Chondrocyte (in vitro differentiated cells): ENCODE results near the gene GPR157. TPM values are rescaled to one million over a fixed set of nuclear protein-coding genes. Genes with fewer than 3 reads are reported as not detected.

ENCODE experiments used
- DNase-seq: peaks from one replicate; pipeline ENCODE4 v3.0.0; 2021; ENCODE audit warnings: mixed read lengths, low spot score
- H3K27ac Mint-ChIP-seq: one replicate; pipeline ENCODE4 v1.8.0; 2021; ENCODE audit warnings: mild to moderate bottlenecking, moderate library complexity, mixed read lengths; ENCODE audit not compliant: unreplicated experiment
- H3K27me3 Mint-ChIP-seq: 2 replicates; pipeline ENCODE4 v1.8.0; 2021; ENCODE audit warnings: low read depth, mixed read lengths
- H3K36me3 Mint-ChIP-seq: 2 replicates; pipeline ENCODE4 v1.8.0; 2021; ENCODE audit warnings: low read depth, mixed read lengths
- H3K4me1 Mint-ChIP-seq: 2 replicates; pipeline ENCODE4 v1.8.0; 2021; ENCODE audit warnings: low read depth, mild to moderate bottlenecking, mixed read lengths
- H3K4me3 Mint-ChIP-seq: one replicate; pipeline ENCODE4 v1.8.0; 2021; ENCODE audit warnings: mild to moderate bottlenecking, moderate library complexity, mixed read lengths; ENCODE audit not compliant: unreplicated experiment
- H3K9me3 Mint-ChIP-seq: 2 replicates; pipeline ENCODE4 v1.8.0; 2021; ENCODE audit warnings: low read depth, mixed read lengths
- total RNA-seq: library from RNA; stranded (reverse); gene quantifications from 3 replicates; pipeline ENCODE4 v1.2.1, GENCODE V29; 2021
- TF ChIP-seq, protein P1 (sequence below): fragments of 200-600 bp; sonication (generic); IDR thresholded peaks from 2 replicates; pipeline ENCODE4 v1.5.0; 2021; ENCODE audit warnings: antibody characterized with exemption, mild to moderate bottlenecking, moderate library complexity

The GPR157 gene
- total RNA-seq, 1 donor from 2014 or later, result 6.9 TPM

DNA sequence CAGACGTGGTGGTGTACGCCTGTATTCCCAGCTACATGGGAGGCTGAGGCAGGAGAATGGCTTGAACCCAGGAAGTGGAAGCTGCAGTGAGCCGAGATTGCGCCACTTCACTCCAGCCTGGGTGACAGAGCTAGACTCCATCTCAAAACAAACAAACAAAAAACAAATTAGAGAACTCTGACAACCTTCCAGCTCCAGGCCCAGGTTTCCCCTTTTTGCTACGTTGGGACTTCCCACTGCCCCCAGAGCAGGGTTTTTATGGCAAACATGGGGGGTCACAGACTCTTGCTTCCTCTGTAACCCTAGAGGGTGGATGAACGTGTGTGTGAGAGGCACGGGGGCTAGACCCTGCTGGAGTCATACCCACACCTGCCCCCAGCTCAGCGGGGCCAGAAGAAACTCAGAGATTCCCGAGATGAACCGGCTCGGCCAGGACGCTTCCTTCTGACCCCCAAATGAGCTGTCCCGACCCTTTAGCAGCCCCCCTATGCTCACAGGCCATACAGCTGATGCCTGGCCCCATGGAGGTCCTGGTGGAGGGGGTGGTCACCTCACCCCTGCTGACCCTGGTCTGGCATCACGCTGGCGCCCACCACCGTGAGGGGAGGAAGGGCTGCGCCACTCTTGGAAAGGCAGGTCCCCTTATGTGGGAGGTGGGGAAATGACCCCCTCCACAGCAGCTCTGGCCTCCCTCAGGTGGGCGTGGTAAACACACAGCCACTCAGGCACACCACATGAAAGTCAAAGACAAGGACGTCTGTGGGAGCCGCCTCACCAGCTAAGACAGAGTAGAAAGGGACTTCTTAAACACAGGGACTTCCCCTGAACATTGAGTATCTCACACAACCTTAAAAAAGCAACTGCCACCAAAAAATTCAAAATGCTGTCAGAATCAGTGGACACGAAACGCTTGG lies 7.1 kb downstream of the GPR157 start:
- Mint-ChIP-seq H3K36me3 (peaks cover 2% of the 10 kb centered on the region), H3K9me3 (peaks cover 4% of the 10 kb centered on the region), H3K27me3 (no peaks in the 10 kb centered on the region), H3K4me1 (no peaks in the 10 kb centered on the region), H3K27ac (no peak overlapping the region), H3K4me3 (no peak overlapping the region)
- TF ChIP-seq, protein P1, sequence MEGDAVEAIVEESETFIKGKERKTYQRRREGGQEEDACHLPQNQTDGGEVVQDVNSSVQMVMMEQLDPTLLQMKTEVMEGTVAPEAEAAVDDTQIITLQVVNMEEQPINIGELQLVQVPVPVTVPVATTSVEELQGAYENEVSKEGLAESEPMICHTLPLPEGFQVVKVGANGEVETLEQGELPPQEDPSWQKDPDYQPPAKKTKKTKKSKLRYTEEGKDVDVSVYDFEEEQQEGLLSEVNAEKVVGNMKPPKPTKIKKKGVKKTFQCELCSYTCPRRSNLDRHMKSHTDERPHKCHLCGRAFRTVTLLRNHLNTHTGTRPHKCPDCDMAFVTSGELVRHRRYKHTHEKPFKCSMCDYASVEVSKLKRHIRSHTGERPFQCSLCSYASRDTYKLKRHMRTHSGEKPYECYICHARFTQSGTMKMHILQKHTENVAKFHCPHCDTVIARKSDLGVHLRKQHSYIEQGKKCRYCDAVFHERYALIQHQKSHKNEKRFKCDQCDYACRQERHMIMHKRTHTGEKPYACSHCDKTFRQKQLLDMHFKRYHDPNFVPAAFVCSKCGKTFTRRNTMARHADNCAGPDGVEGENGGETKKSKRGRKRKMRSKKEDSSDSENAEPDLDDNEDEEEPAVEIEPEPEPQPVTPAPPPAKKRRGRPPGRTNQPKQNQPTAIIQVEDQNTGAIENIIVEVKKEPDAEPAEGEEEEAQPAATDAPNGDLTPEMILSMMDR, result no peak
- DNase-seq, result peak; percentile 56

DNA sequence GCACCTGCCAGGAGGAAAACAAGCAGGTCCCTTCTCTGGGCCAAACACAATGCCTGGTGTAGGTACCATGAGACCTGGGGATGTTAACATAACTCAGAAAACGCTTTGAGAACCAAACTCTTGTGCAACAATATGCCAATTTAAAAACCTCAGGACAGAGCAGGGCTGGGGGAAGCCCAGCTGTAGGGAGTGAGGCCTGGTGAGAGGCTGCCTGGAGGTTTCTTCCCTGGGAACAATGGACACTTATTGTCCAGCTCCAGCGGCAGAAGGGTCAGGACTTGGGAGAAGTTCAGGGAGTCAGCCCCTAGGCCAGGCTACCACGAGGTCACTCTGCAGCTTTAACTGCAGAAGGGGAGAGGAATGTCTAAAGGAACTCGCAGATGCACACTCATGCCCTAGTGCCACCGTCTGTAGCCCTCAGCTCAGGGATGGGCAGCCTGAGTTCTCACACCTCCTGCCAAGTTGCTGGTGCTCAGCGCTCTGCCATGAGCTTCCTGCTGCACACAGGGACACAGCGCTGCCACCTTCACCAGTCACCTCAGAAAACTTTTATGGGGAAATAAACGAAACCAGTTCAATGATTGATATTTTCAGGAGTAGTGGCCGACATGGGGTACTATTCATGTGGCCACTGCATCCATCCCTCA lies 8.5 kb downstream of the GPR157 start:
- Mint-ChIP-seq H3K27me3 (no peaks in the 10 kb centered on the region), H3K4me3 (no peak overlapping the region), H3K27ac (no peak overlapping the region), H3K9me3 (peaks cover 4% of the 10 kb centered on the region), H3K4me1 (no peaks in the 10 kb centered on the region), H3K36me3 (peaks cover 2% of the 10 kb centered on the region)
- DNase-seq, result peak; percentile 39
- TF ChIP-seq, protein P1, result no peak

DNA sequence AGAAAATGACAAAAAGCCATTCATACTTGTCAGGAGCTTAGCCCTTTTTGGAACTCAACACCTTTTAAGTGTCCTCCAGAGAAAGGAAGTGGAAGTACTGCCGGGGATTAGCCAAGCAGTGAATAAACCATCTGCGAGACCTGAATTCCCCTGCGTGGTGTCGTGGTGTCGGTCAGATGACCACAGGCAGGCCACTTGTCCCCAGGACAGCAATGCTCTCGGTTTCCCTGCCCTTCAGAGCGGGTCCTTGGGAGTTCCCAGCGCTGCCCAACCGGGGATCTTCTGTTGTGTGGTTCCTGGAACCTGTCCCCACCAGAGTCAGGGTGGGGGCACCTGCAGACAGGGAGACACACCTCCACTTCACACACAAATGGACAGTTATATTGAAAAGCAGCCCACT lies 9.2 kb downstream of the GPR157 start:
- H3K4me1 Mint-ChIP-seq, result no peaks in the 10 kb centered on the region
- peaks cover 3% of the 10 kb centered on the region for H3K9me3 Mint-ChIP-seq
- TF ChIP-seq, protein P1, result no peak
- H3K4me3 Mint-ChIP-seq, result no peak overlapping the region
- peaks cover 2% of the 10 kb centered on the region for H3K36me3 Mint-ChIP-seq
- DNase-seq, result peak; percentile 82
- H3K27me3 Mint-ChIP-seq, result no peaks in the 10 kb centered on the region
- H3K27ac Mint-ChIP-seq, result no peak overlapping the region

DNA sequence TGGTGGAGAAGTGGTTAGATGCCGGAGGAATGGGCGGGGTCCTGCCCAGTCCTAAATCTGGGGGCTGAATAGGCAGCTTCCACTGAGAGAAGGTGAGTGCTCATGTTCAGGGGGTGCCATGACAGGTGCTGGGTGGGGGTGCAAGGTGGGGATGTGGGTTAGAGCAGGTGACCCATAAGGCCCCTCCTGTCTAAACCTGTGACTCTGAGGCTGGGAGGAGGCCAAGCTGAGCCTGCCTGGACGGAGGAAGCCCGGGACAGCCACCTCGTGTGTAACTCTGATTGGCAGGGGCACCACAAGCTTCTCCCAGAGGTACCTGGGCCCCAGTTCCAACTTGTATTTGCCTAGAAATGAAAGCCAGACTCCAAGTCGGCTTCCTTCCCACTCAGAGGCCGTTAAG lies 10.7 kb downstream of the GPR157 start:
- no peaks in the 10 kb centered on the region for H3K9me3 Mint-ChIP-seq
- H3K4me3 Mint-ChIP-seq, result no peak overlapping the region
- H3K4me1 Mint-ChIP-seq, result no peaks in the 10 kb centered on the region
- no peak for DNase-seq
- no peaks in the 10 kb centered on the region for H3K27me3 Mint-ChIP-seq
- TF ChIP-seq, protein P1, result no peak
- peaks cover 2% of the 10 kb centered on the region for H3K36me3 Mint-ChIP-seq
- no peak overlapping the region for H3K27ac Mint-ChIP-seq

DNA sequence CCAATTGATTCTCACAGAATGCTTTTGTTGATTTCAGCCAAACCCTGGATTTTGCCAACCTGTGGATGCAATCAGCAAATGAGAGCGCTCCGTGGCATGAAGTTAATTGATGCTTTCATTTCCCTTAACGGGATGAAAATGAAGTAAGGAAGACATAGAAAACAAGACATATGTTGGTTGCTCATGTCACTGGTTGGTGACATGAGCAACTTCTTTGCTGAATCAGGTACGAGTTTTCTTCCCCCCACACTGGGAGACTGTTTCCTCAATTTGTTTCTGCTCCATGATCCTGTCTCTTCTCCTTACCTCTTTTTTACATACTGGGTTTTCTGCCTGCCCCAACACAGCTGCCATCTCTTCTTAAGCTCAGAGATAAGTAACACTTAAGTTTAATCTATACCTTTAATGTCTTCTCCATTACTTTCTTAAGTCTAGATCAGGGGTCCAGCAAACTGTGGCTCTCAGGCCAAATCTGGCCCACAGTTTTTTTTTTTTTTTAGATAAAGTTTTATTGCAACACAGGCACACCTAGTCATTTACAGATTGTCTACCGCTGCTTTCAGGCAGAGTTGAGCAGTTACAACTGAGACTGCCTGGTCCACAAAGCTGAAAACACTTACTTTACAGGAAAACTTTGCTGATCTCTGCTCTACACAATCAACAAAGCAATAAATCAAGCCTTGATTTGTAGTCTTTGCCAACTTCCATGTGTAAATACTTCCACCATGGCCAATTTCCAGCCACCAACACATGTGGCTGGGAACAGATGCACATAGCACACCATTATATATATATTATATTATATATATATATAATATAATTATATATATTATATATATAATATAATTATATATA lies 13.3 kb downstream of the GPR157 start:
- Mint-ChIP-seq H3K27me3 (no peaks in the 10 kb centered on the region), H3K9me3 (no peaks in the 10 kb centered on the region), H3K27ac (no peak overlapping the region), H3K4me3 (no peak overlapping the region), H3K4me1 (peaks cover 2% of the 10 kb centered on the region), H3K36me3 (peaks cover 2% of the 10 kb centered on the region)
- TF ChIP-seq, protein P1, result no peak
- DNase-seq, result no peak
